GM23338 (cell line): ENCODE results near the gene CLDN6.

Experiments
- EZH2 ChIP-seq: fragments of 200-600 bp; sonication (generic); IDR thresholded peaks from one replicate; pipeline ENCODE4 v1.8.0; 2017; ENCODE audit warnings: antibody characterized with exemption, mild to moderate bottlenecking, low read depth; ENCODE audit not compliant: unreplicated experiment
- EZH2phosphoT487 ChIP-seq: fragments of 200-600 bp; sonication (generic); IDR thresholded peaks from one replicate; pipeline ENCODE4 v1.8.1; 2018; ENCODE audit warnings: antibody characterized with exemption; ENCODE audit not compliant: unreplicated experiment
- POLR2AphosphoS5 ChIP-seq: IDR thresholded peaks from 2 replicates; pipeline ENCODE4 v1.6.1; 2016; ENCODE audit warnings: antibody characterized with exemption, low read depth
- ZNF331 ChIP-seq: fragments of 250-450 bp; sonication (Bioruptor Pico); IDR thresholded peaks from 2 replicates; pipeline ENCODE4 v1.5.0; 2020; ENCODE audit warnings: low read depth, mild to moderate bottlenecking, moderate library complexity
- TF ChIP-seq, protein P1 (sequence below), 2 experiments: fragments of 200-600 bp in 1 of 2; sonication (generic) in 1 of 2; conservative IDR thresholded peaks; 2 replicates each; pipeline versions ENCODE4 v1.5.1 to v1.6.1; 2016 to 2017; ENCODE audit warnings: antibody characterized with exemption in 2 of 2, low read depth in 2 of 2, mild to moderate bottlenecking in 2 of 2, moderate library complexity in 1 of 2
- TF ChIP-seq, protein P2 (sequence below): IDR thresholded peaks from one replicate; pipeline ENCODE4 v1.6.1; 2018; ENCODE audit warnings: antibody characterized with exemption; ENCODE audit not compliant: unreplicated experiment

DNA sequence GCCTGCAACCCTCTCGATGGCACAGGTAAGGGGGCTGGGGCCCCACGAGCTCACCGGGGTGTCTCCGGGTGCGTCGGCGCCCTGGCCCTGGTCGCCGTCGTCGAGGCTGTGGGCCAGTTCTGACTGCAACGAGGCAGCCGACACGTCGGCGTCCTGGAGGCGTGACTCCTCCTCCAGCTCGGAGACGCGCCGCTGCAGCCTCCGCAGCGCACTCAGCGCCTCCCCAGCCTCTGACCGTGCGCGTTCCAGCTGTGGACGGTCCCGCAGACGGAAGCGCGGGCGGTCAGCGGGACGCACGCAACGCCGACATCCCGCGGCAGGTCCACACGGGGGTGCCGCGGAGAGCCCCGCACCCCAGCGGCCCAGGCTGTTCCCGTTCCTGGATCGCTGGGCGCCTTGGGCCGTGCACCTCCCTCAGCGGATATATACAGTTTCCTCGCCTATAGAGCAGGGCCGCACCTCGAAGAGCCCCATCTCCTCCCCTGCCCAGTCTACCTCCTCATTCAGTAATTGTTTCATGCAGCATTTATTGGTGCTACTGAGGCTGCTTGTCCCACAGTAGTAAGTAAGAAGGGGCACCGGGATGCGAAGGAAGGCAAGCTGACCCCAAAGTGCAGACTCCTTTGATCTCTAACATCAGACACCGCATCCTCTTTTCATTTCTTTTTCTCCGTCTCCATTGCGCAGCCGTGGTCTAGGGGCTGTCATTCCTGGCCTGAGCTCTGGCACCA is 11.7 kb upstream of the CLDN6 start:
- TF ChIP-seq, protein P1, sequence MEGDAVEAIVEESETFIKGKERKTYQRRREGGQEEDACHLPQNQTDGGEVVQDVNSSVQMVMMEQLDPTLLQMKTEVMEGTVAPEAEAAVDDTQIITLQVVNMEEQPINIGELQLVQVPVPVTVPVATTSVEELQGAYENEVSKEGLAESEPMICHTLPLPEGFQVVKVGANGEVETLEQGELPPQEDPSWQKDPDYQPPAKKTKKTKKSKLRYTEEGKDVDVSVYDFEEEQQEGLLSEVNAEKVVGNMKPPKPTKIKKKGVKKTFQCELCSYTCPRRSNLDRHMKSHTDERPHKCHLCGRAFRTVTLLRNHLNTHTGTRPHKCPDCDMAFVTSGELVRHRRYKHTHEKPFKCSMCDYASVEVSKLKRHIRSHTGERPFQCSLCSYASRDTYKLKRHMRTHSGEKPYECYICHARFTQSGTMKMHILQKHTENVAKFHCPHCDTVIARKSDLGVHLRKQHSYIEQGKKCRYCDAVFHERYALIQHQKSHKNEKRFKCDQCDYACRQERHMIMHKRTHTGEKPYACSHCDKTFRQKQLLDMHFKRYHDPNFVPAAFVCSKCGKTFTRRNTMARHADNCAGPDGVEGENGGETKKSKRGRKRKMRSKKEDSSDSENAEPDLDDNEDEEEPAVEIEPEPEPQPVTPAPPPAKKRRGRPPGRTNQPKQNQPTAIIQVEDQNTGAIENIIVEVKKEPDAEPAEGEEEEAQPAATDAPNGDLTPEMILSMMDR (conservative IDR thresholded peaks at IDR 0.05; ENCODE audit: low read depth in 2 of 2): no peak
- 0 out of 2 replicates have a peak, but pooled peaks have one; percentile 33 for TF ChIP-seq POLR2AphosphoS5
- TF ChIP-seq, protein P2, sequence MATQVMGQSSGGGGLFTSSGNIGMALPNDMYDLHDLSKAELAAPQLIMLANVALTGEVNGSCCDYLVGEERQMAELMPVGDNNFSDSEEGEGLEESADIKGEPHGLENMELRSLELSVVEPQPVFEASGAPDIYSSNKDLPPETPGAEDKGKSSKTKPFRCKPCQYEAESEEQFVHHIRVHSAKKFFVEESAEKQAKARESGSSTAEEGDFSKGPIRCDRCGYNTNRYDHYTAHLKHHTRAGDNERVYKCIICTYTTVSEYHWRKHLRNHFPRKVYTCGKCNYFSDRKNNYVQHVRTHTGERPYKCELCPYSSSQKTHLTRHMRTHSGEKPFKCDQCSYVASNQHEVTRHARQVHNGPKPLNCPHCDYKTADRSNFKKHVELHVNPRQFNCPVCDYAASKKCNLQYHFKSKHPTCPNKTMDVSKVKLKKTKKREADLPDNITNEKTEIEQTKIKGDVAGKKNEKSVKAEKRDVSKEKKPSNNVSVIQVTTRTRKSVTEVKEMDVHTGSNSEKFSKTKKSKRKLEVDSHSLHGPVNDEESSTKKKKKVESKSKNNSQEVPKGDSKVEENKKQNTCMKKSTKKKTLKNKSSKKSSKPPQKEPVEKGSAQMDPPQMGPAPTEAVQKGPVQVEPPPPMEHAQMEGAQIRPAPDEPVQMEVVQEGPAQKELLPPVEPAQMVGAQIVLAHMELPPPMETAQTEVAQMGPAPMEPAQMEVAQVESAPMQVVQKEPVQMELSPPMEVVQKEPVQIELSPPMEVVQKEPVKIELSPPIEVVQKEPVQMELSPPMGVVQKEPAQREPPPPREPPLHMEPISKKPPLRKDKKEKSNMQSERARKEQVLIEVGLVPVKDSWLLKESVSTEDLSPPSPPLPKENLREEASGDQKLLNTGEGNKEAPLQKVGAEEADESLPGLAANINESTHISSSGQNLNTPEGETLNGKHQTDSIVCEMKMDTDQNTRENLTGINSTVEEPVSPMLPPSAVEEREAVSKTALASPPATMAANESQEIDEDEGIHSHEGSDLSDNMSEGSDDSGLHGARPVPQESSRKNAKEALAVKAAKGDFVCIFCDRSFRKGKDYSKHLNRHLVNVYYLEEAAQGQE: no peak
- no peak for TF ChIP-seq ZNF331 (CRISPR knock-in tag)
- no peak for TF ChIP-seq EZH2phosphoT487
- TF ChIP-seq EZH2: no peak
